ENCODE data around the gene EMP2.

Gene EMP2

DNA sequence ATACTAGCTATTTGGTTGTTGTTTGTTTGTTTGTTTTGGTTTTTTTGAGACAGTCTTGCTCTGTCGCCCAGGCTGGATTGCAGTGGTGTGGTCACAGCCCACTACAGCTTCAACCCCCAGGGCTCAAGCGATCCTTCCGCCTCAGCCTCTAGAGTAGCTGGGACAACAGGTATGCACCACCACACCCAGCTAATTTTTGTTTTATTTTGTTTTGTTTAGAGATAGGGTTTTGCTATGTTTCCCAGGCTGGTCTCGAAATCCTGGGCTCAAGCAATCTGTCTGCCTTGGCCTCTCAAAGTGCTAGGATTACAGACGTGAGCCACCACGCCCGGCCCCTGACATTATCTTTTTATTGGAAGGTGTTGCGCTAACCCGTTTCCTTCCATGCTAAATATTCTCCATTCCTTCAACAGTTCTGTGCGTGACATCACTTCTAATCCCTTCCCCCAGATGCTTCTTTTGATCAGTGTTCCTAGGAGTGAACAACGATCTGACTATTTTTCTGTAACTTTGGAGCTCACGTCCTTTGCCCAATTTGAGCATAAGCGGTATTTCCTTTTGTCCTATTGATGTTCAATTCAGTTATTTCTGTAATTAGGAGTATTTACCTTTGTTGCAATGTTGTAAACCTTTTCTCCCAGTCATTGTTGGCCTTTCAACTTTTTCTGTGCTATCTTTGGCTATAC, 30.2 kb upstream of the EMP2 start:
- DNase-seq (ENCODE audit: low read depth in 2 of 2) = no peak

DNA sequence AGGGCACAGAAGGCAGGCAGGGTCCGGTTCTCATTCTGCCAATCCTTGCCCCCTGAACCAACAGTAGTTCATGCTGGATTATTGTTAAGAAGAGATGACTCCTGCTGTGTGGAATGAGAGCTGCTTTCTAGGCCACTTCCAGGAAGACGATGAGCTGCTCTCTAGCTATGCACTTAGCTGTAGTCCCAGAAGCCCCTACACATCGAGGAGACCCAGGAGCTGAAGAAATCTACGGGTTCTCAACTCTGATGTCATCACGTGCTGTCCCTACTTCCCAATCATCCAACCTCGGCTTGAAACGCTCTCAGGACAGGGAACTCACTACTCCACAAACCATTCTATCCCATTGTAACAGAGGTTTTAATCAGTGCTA, 29.0 kb upstream of the EMP2 start:
- no peak for DNase-seq (ENCODE audit: low read depth in 2 of 2)

DNA sequence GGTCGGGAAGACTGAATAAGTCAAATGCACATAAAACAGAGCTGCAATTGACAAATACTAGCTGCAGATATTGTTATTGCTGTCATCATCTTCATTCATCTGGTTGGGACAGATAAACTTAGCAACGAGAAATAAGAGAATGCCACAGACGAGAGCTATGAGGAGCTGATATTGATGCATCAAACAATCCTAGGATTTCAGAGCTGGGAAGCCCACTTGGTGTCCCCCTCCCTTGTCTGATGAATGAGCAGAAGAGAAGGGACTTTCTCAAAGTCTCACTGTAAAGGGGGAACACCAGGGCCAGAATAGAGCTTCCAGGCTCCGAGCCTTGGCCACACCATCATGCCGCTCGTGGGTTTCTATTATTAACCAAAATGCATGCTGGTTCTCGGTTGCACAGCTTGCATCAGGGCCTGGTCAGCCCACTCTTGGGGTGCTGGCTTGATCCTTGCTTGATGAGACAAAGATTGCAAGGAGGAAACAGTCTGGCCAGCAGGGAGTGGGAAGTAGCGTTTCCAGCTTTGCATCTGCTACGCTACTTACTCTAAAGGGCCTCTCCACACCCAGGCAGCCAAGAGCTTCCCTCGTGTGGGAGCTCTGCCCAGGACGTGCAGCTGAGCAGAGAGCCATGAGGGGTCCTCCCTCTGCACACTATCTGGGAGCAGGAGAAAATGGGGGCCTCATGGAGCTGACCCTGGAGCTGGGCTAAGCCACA, 28.4 kb upstream of the EMP2 start:
- DNase-seq (ENCODE audit: low read depth in 2 of 2) = no peak

DNA sequence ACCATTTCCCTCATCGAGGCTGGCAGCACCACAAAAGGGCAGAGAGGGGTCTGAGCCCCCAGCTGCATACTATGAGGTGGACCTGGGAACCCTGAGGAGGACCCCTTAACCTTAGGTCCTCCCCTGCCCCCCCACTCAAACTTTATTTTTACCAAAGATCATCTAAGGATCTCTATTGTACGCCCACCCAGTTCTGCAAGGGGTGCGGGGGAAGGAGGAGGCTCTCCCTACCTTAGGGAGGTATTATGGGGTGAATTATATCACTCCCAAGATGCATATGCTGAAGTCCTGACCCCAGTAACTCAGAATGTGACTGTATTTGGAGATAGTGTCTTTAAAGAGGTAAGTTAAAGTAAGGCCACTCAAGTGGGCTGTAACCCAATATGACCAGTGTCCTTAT, 26.8 kb upstream of the EMP2 start:
- no peak for DNase-seq (ENCODE audit: low read depth in 2 of 2)

DNA sequence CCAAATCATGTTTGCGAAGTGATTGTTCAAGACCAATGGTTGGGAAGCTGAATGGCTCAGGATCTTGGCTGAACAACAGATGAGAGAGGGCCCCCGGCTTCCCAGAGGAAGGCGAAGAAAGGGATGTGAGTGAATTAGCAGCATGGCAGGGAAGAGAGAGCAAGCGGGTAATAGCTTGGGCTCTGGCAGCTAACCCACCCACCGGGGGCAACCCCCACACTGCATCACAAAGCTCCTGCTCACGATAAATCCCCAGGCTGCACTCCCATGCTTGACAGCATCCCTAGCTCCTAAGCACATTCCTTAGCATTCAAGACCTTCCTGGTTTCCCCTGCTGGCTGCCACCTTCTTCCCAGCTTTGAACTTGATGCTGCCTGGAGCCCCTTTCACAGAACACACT, 26.2 kb upstream of the EMP2 start:
- DNase-seq (ENCODE audit: low read depth in 2 of 2) = no peak

DNA sequence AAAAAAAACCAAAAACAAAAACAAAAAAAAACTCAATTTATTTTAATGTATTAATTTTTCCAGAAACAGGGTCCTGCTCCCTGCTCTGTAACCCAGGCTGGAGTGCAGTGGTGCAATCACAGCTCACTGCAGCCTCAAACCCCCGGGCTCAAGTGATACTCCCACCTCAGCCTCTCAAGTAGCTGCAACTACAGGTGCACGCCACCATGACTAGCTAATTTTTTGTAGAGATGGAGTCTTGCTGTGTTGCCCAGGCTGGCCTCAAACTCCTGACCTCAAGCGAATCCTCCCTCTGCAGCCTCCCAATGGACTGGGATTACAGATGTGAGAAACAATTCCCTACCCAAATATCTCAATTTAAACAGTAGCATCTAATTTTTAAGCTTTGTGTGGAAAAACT, 25.2 kb upstream of the EMP2 start:
- DNase-seq (ENCODE audit: low read depth in 2 of 2) = no peak

DNA sequence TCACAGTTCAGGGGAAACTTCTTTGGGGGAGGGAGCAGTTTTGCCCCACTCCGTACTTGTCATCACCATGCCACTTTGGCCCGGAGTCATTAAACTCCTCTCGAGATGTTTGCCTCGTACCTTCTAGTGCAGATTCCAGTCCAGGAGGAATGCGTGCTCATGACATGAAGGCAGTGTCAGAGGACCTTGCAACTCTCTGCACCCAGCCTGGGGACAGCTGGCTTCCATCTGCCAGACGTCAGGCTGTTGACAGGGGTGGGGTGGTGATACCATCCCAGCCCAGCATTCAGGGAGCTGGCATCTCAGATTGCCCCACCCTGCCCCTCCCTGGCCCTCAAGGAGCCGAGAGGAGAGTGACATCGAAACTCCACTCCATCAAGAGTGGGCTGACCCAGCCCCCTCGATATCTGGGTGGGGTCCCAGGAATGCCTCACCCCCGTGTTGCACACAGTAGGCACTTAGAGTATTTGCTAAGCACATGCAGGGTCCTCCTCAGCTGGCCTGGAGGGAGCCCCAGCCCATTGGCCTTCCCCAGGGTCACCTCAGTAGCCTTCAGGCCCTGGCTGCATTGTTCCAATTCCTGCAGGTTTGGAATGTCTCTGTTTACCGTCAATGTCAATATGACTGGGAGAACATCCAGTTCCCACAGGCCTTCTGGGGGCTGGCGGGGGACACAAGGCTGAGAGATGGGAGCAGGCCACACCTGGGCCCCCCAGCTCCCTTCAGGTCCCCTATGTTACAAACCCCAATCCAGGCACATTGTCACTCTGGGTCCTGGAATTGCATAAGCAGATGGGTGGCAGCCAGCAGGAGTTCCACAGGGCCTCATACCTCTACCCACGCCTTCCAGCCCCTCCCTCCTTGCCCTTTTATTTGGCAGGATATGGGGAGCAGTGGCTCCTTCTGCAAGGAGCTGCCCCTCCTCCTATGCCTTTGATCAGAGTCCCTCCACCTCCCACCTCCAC, 21.3 kb upstream of the EMP2 start:
- no peak for DNase-seq (ENCODE audit: low read depth in 2 of 2)

DNA sequence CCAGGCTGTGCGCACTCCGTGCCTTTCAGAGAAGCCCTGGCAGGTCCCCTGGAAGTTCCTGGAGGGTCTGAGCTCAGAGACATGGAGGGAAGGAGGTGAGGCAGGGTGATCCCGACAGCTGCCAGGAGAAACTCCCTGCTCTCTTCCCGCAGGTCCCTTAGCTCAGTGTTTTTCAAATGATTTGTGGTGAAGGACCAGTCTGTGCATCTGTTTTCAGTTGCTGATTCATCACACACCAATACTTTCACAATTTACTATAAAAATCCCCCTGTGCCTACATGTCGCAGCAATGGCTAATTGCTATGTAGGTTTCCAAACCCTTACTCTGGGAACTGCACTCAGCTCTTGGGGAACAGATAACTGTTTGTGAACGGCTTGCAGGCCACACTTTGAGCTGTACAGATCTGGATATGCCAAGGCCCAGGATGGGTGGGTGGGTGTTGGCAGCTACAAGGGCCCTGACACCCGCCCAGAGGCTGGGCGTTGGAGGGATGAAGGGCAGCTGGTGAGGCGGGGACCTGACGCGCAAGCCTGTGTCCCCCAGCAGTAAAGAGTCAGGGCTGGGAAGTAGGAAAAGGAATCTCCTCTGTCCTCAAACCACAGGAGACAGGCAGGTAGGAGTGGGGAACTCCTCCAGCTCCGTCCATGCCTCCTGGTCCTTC, 20.5 kb upstream of the EMP2 start:
- no peak for DNase-seq (ENCODE audit: low read depth in 2 of 2)

DNA sequence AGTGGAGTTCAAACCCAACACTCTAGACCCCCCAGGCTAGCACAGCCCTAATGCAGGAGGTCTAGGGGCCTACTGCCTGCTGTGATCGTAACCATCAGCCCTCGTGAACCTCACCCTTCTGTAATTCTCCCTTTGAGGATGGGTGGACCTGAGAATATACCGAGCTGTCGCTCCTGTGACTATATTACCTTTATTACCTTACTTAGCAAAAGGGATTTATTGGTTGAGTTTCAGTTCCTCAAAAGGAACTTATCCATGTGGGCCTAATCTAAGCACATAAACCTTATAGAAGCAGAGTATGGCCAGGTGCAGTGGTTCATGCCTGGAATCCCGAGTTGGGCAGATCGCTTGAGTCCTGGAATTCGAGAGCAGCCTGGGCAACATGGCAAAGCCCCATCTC, 19.2 kb upstream of the EMP2 start:
- no peak for DNase-seq (ENCODE audit: low read depth in 2 of 2)

DNA sequence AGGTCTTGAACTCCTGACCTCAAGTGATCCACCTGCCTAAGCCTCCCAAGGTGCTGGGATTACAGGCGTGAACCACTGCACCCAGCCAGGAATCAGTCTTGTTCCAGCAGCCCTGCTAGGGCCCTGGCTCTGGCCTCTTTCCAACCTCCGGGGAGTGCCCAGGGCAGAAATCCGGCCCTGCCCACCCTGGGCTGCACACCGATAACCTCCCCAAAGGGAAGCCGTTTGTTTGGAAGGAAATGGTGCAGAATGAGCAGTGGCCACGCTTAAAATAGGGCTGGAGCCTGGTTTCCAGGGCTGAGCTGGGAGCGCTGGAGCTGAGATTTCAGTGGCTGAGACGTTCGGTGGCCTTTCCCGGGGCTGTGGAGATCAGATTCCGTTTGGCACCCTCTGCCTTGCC, 17.8 kb upstream of the EMP2 start:
- DNase-seq (ENCODE audit: low read depth in 2 of 2) = no peak

DNA sequence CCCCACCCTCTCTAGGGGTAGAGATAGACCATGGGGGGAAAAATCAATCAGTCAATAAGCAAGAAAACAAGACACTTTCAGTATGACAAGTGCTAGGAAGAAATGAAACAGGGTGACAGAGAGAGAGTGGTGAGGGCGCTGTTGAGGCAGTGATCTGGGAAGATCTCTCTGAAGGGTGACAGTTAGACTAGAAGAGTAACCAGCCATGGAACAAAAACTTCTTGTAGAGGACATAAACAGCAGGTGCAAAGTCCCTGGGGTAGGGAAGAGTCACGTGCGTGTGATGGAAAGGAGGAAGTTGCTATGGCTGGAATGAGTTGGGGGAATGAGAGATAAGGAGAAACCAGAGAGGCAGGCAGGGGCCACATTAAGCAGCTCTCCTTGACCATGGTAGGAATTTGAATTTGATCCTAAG, 16.8 kb upstream of the EMP2 start:
- no peak for DNase-seq (ENCODE audit: low read depth in 2 of 2)

DNA sequence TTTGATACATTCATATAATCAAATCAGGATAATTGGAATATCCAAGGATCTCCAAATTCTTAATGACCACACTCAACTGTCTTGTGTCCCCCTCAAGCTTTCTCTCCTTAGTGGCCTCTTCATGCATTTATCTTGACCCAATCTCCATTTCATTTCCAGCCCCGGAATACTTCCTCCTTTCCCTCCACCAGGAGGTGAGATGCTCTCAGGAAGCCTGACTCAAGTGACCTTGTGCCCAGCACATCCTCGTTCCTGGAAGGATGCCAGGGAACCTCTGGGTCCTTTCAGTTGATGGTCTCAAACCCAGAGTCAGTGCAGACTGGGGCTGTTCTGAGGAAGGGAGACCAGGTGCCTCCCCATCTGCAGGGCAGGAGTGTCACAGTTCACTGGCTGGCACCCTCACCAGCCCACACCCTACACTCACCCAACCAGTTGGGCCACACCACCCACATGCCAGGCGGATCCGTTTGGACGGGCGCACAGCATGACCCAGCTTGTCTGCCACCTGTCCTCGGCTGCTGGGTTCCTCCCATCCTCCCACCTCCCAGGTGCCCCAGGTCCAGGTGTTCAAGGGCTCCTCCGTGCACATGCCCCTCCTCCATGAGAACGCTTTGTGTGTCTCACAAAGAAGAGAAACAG, 14.0 kb upstream of the EMP2 start:
- no peak for DNase-seq (ENCODE audit: low read depth in 2 of 2)

DNA sequence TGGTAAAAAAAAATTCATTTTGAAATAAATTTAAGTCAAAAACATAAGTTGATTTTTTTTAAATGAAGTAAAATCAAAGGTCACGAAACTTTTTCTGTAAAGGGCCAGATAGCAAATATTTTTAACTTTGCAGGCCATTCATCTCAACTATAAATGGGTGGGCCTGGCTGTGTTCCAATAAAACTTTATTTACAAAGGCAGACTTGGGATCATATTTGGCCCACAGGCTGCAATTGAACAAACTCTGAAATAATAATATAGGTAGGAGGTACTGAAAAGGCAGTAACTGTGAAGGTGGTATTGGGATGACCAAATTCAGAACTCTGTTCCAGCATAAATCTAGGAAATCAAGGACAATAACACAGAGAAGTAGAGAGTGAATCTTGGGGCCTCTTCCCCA, 12.2 kb upstream of the EMP2 start:
- no peak for DNase-seq (ENCODE audit: low read depth in 2 of 2)

DNA sequence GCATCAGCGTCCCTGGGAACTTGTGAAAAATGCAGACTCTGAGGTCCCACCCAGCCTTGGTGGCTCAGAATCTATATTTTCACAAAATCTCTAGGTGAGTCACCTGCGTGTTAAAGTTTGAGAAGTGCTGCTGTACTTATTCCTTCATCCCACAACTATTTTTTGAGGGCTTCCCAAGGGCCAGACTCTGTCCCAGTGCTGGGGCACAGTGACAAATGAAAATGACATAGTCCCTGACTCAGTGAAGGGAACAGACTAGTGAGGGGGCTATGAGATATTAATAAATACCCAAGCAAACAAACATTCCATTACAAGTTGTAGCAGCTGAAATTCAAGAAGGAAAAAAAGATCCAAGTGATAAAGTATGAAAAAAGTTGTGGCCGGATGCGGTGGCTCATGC, 9.9 kb upstream of the EMP2 start:
- DNase-seq (ENCODE audit: low read depth in 2 of 2) = no peak

DNA sequence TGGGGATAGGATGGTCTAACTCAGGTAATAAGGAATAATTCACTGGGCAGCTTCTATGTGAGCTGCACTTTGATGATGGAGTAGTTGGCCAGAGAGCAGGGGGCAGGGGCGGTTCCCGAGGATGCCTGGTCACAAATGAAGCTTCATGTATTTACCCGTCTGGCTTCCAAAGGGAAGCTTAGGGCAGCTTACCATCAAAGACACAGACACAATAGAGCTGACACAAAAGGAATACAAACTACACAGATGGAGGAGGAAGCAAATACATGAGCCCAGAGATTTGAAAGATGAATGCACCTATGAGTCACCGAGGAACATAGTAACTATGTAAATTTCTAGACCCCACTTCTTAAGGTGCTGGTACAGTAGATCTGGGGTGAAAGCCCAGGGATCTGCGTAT, 8.7 kb upstream of the EMP2 start:
- no peak for DNase-seq (ENCODE audit: low read depth in 2 of 2)

DNA sequence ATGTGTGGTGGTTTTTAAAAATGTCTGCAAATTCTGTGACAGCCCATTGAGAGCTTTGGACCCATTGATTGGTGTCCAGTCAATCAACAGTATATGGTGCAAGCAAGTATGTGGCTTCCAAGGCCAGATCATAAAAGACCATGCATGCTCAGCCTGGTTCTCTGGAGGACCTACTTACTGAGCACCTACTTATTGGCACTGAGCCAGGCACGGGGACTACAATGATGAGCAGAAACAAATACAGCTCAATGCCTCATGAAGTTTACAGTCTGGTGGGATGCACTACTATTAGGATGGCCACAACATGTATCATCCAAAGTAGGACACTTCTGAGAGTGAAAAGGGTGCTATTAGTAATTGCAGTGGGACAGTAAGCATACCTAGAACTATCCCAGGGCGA, 7.2 kb upstream of the EMP2 start:
- no peak for DNase-seq (ENCODE audit: low read depth in 2 of 2)

DNA sequence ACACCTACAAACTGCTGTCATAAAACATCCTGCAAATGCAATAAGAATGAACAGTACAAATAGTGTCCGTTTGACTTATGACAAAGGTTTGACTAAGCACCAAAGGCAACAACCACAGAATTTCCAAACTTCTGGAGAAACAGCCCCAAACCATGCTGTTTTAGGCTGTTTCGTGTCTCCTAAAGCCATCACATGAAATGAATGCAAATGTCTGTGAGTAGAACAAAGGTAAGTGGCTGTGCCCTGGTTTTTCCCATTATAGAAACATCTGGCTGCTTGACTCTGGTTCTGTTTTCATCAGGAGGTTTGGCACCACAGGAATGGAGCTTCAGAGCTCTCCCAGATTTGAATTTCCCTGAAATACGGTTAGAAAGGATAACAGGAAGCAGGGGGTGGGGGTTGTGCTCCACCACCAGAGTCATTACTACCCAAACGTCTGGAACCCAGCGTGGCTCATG, 4.6 kb upstream of the EMP2 start:
- DNase-seq (ENCODE audit: low read depth in 2 of 2) = no peak

DNA sequence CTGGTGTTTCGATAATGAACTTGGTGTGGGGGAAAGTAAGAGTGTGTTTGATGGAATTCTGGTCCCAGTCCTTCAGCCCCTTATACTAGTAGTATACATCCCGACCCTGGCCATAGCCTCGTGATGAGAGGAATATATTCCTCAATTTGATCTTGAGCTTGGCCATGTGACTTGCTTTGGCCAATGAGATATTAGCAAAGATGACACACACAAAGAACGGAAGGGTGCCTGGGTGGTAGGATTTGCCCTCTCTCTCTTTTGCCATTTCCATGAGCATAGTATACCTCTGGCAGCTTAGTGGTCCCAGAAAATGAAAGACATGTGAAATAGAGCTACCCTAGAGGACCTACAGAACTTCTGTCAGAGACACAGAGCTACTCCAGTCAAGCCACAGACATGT, 2.9 kb upstream of the EMP2 start:
- DNase-seq (ENCODE audit: low read depth in 2 of 2) = no peak

DNA sequence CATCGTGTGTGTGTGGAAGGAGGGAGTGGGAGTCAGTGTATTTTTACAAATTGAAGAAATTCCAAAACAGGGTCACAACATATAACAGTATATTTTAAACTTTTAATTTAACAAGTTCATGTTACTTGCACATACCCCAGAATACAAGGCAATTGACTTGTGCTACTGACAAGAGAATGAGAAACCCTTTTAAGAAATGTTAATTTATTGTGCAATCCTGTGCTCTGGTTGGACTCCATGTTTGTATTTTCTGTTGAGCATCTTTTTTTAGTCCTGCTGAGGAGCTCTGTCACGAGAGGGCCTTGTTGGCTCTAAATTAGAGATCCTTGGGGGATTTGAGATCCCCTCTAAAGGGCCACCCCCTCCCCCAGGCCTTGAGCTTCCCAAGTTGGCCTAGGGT, 1.1 kb upstream of the EMP2 start:
- DNase-seq (ENCODE audit: low read depth in 2 of 2) = no peak

DNA sequence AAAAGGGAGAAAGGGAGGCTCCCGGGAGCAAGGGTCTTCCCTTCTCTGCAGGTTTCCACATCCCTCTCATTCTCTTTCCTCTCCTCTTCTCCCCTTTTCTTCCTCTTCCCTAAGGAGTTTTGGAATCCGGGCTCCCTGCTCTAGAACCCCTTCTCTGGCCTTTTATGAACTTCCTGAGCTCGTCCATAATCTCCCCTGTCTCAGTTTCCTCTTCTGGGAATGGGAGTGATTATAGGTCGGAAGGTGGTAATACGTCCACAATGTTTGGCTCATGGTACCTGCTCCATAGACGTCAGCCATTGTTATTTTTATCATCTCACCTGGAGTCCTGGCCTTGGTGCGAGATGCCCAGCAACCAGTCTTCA, 467 bp upstream of the EMP2 start:
- no peak for DNase-seq (ENCODE audit: low read depth in 2 of 2)

DNA sequence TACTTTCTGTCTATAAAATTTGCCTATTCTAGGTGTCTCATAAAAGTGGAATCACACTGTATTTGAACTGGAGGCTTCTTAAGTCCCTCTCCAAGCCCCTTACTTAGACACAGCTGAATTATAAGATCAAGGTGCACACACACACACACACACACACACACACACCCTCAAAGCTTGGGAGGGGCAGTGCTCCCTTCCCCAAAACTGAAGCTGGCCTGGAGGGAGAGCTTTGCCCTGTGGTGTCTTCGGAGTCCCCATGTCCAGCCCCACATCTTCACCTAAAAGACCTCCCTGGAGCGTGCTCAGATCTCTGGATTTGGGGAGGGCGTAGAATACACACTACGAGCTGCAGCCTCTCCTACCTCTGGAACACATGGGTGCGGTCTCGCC, 828 bp downstream of the EMP2 start:
- DNase-seq (ENCODE audit: low read depth in 2 of 2) = no peak
